HG03159 (cell line): ENCODE results near the gene RXYLT1.

Source experiments
- ATAC-seq: cut with Tn5 transposase; IDR thresholded peaks from one replicate; pipeline ENCODE4 v1.9.1; 2021; ENCODE audit warnings: mild to moderate bottlenecking, moderate library complexity; ENCODE audit not compliant: unreplicated experiment

Gene RXYLT1

DNA sequence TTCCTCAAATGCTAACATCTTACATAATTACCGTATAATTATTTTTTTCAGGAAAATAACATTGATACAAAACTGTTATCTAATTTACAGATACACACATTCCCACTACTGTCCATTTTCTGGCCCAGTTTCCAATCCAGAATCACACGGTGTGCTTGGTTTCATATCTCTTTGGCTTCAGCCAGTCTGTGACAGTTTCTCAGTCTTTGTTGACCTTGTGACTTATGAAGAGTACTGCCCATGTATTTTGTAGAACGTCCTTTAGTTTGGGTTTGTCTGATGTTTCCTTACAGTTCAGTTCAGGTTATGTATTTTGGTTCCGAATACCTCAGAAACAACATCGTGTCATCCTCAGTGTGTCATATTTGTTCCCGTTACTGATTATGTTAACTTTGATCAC is 16.2 kb downstream of the RXYLT1 start:
- ATAC-seq = no peak

- no peak for ATAC-seq
Observed at GRCh38 chr12:63802012-63802608, 22.4 kb downstream of the RXYLT1 start.

GRCh38 chr12:63804746-63805145 is 25.0 kb downstream of the RXYLT1 start:
- no peak for ATAC-seq

- no peak for ATAC-seq
Observed at GRCh38 chr12:63805704-63806672, 26.3 kb downstream of the RXYLT1 start.

DNA sequence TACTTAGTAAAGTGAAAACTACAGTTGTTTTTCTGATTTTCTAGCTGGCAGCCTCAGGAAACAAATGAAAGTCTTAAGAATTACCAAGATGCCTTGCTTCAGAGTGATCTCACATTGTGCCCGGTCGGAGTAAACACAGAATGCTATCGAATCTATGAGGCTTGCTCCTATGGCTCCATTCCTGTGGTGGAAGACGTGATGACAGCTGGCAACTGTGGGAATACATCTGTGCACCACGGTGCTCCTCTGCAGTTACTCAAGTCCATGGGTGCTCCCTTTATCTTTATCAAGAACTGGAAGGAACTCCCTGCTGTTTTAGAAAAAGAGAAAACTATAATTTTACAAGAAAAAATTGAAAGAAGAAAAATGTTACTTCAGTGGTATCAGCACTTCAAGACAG is 28.9 kb downstream of the RXYLT1 start:
- no peak for ATAC-seq

GRCh38 chr12:63809566-63809965 is 29.9 kb downstream of the RXYLT1 start:
- no peak for ATAC-seq

DNA sequence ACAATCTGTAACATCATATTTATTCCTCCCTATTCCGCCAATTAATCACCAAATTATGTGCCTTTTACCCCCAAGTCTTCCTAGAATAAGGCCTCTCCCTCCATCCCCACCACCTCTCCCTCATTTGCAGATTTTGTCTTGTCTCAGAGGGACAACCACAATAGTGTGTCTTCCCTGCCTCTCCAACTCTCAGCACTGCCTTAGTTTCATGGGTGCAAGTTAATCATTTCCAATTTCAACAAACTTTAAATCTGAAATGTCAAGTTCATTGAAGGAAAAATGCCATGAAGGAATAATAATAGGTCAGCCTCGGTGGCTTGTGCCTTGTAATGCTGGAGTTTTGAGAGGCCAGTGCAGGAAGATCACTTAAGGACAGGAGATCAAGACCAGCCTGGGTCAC is 31.6 kb downstream of the RXYLT1 start:
- no peak for ATAC-seq

GRCh38 chr12:63811755-63812154 is 32.0 kb downstream of the RXYLT1 start:
- ATAC-seq = no peak

- peak; percentile 44 for ATAC-seq
Observed at GRCh38 chr12:63814146-63814772, 34.5 kb downstream of the RXYLT1 start.

- ATAC-seq = no peak
Observed at GRCh38 chr12:63815482-63815852, 35.8 kb downstream of the RXYLT1 start.

GRCh38 chr12:63816031-63816430 is 36.3 kb downstream of the RXYLT1 start:
- ATAC-seq = peak; percentile 40

DNA sequence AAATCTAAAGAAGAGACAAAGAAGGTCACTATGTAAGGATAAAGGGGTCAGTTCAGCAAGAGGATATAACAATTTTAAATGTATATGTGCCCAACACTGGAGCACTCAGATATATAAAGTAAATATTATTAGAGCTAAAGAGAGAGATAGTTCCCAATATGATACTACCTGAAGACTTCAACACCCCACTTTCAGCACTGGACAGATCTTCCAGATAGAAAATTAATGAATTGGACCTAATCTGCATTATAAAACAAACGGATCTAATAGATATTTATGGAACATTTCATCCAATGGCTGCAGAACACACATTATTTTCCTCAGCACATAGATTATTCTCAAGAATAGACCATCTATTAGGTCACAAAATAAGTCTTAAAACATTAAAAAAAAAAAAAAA is 40.7 kb downstream of the RXYLT1 start:
- no peak for ATAC-seq

DNA sequence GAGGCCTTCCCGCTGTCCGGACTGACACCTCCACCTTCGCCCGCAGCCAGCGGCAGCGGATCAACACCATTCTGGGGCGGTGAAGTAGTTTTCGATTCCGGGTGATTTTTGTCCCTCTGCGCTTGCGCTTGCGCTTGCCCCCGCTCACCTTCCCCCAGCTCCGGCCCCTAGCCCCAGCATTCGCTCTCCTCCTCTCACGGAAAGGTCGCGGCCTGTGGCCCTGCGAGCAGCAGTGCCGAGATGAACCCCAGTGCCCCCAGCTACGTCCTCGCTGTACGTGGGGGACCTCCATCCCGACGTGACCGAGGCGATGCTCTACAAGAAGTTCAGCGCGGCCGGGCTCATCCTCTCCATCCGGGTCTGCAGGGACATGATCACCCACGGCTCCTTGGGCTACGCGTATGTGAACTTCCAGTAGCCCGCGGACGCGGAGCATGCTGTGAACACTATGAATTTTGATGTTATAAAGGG is 42.1 kb downstream of the RXYLT1 start:
- ATAC-seq = no peak

- no peak for ATAC-seq
Observed at GRCh38 chr12:63822352-63822751, 42.6 kb downstream of the RXYLT1 start.

DNA sequence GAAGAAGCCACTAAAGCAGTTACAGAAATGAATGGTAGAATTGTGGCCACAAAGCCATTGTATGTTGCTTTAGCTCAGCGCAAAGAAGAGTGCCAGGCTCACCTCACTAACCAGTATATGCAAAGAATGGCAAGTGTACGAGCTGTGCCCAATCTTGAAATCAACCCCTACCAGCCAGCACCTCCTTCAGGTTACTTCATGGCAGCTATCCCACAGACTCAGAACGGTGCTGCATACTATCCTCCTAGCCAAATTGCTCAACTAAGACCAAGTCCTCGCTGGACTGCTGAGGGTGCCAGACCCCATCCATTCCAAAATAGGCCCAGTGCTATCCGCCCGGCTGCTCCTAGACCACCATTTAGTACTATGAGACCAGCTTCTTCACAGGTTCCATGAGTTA is 43.3 kb downstream of the RXYLT1 start:
- ATAC-seq = no peak

DNA sequence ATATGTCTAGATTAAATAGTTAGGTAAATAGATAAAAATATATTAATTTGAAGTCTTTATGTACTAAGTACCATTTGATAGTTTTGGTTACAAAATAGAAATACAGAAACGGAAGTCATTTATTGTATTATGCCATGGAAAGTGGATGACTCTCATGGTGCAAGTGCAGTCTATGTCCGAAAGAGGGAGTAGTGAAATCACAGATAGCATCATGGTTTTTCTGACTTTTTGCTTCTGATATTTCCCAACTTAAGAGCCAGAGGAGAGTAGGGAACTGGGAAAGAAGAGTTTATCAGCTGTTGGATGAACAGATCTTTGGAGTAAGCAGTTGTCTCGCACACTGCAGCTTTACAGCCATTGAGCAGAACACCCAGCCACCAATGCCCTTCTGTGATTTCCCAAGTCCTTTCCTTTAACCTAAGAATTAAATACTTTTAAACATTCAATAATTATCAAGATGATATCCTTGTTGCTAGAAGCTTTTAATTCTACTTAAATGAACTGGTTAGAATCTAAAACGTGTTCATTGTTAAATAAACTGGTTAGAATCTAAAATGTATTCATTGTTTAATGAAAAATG is 46.4 kb downstream of the RXYLT1 start:
- ATAC-seq = peak; percentile 85

- no peak for ATAC-seq
Observed at GRCh38 chr12:63828867-63829266, 49.2 kb downstream of the RXYLT1 start.

DNA sequence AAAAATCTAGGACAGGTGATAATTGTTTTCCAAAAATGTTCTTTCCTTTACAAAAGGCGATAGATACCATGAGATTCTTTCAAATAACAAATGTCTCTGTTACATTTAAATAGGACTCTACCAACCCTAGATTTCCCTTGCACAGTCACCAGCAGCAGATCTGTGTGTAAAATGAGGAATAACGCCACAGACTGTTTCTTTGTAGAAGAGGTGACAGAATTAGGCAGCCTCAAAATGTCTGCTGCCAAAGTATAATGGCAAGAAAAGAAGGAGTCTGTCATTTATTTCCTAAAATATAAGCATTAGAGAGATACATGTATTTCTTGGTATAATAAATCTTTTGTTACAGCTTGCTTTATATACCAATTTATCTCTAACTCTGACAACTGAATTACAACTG is 56.3 kb downstream of the RXYLT1 start:
- no peak for ATAC-seq

DNA sequence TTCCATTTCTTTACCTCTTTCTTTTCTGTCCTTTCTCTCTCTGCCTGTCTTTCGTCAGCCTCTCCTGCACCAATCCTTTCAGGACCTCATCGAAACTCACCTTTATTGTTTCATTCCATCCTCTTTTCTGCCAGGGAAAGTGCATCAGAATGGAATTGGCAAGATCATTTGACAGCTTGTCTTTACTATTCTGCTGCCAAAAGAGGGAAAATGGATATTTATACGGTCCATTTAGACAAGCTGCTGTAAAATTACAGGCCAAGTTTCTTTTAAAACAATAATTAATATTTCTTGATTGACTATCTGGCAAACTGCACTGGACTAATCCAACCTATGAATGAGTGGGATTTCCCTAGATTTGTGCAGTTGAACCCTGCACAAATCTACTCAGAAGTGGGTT is 57.2 kb downstream of the RXYLT1 start:
- ATAC-seq = no peak

DNA sequence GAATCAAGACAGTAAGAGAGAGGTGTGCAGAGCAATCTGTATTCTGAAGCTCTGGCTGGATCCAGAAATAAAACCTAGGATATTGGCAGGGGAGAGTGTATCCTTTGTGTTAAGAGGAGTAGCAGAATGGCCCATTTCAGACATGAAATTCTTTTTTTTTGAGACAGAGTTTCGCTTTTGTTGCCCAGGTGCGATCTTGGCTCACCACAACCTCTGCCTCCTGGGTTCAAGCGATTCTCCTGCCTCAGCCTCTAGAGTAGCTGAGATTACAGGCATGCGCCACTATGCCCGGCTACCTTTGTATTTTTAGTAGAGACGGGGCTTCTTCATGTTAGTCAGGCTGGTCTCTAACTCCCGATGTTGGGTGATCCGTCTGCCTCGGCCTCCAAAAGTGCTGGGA is 58.7 kb downstream of the RXYLT1 start:
- ATAC-seq = no peak

GRCh38 chr12:63841011-63841410 is 61.3 kb downstream of the RXYLT1 start:
- ATAC-seq = no peak
